NCI-H146 treated with DMSO at 0.1 percent for 48 hours (cell line): ENCODE results near the gene REPS1.
"Not testable (repeated sequence)": the region's sequence is repeated elsewhere in the genome, so short reads cannot be mapped to it uniquely, and the experiment has no call there.

Experiments
- DNase-seq: peaks from one replicate; lab custom pipeline; 2025; ENCODE audit not compliant: unreplicated experiment; lab: John Stamatoyannopoulos, UW

REPS1 gene

GRCh38 chr6:138987643-138988468 is at the start of gene REPS1:
Gene REPS1, minus strand, starts transcription at chr6:138988253. Its CDS starts 571 bp downstream, at chr6:138987682.
- peak; percentile 91 for DNase-seq

GRCh38 chr6:139037490-139037889 is 49.4 kb upstream of the REPS1 start:
- DNase-seq: no peak

- no peak for DNase-seq
Observed at GRCh38 chr6:139030228-139030963, 42.3 kb upstream of the REPS1 start.

- peak; percentile 70 for DNase-seq
Observed at GRCh38 chr6:139029470-139030227, 41.6 kb upstream of the REPS1 start.

- peak; percentile 68 for DNase-seq
Observed at GRCh38 chr6:139028658-139029469, 40.8 kb upstream of the REPS1 start, which contains the start of gene ABRACL. Gene ABRACL, plus strand, starts transcription at chr6:139028745. Its CDS starts 5,416 bp downstream, at chr6:139034161.

GRCh38 chr6:139028215-139028657 is 40.2 kb upstream of the REPS1 start:
- peak; percentile 89 for DNase-seq

GRCh38 chr6:139027620-139028182 is 39.6 kb upstream of the REPS1 start:
- peak; percentile 92 for DNase-seq

- not testable (repeated sequence) for DNase-seq
Observed at GRCh38 chr6:139025416-139025815, 37.4 kb upstream of the REPS1 start.

- no peak for DNase-seq
Observed at GRCh38 chr6:139020689-139021088, 32.6 kb upstream of the REPS1 start.

- no peak for DNase-seq
Observed at GRCh38 chr6:139019722-139020121, 31.7 kb upstream of the REPS1 start.

- no peak for DNase-seq
Observed at GRCh38 chr6:139017227-139017626, 29.2 kb upstream of the REPS1 start.

GRCh38 chr6:139016337-139017213 is 28.5 kb upstream of the REPS1 start:
- DNase-seq: no peak

GRCh38 chr6:139014945-139015344 is 26.9 kb upstream of the REPS1 start:
- peak; percentile 61 for DNase-seq

- no peak for DNase-seq
Observed at GRCh38 chr6:139013185-139013800, 25.2 kb upstream of the REPS1 start.

- DNase-seq: no peak
Observed at GRCh38 chr6:139011980-139012379, 23.9 kb upstream of the REPS1 start.

GRCh38 chr6:139010674-139011073 is 22.6 kb upstream of the REPS1 start:
- peak; percentile 31 for DNase-seq

- DNase-seq: no peak
Observed at GRCh38 chr6:139008117-139008516, 20.1 kb upstream of the REPS1 start.

GRCh38 chr6:139007428-139007827 is 19.4 kb upstream of the REPS1 start:
- DNase-seq: no peak

GRCh38 chr6:139006477-139006876 is 18.4 kb upstream of the REPS1 start:
- DNase-seq: no peak
